Left cardiac atrium (tissue), 4 donors: ENCODE results near the gene CES3. TPM values are rescaled to one million over a fixed set of nuclear protein-coding genes. Genes with fewer than 3 reads are reported as not detected.
"Not testable (repeated sequence)": the region's sequence is repeated elsewhere in the genome, so short reads cannot be mapped to it uniquely, and the experiment has no call there.

ENCODE experiments used
- ATAC-seq, 2 donors: fragments of 200-7000 bp; cut with Tn5 transposase; one replicate each; pipeline ENCODE4 v1.9.1; 2020; ENCODE audit warnings: mild to moderate bottlenecking in 2 of 2, moderate library complexity in 2 of 2
- DNase-seq: peaks from one replicate; pipeline ENCODE4 v3.0.0-alpha.2; 2020
- intact Hi-C, 2 donors: fragments of 100-400 bp; cut with DNase I; formaldehyde crosslinking; loops; one replicate each; pipeline versions ENCODE4 v1.14.1 to v1.15.1; 2022 to 2023
- total RNA-seq, 2 donors: library from RNA; stranded (reverse); fragmentation: NEBNext Ultra II Directional; extraction: Animal tissue kit (Norgen Biotek cat#: 25700); gene quantifications; one replicate each; pipeline ENCODE4 v1.2.1, GENCODE V29; 2021
- donor health status: DM: no; HTN: yes; CAD: no.
- donor health status: DM: no; HTN: yes; CAD: no; lungs with severe emphysema.
- donor health status: DM: yes; HTN: yes; CAD: no.
- donor health status: Dilated cardiomyopathy.

The CES3 gene
- total RNA-seq, 2 donors from 2014 or later = 0.63 to 1.4 TPM

GRCh38 chr16:66925322-66925840, 35.7 kb upstream of the CES3 start, which contains the start of gene RRAD:
Gene RRAD (minus strand): TSS chr16:66925535. CDS start chr16:66925179, 356 bp downstream.
- intact Hi-C loops = no loop called here
- ATAC-seq (peak; percentile 53 to 60), DNase-seq (peak; percentile 78)

DNA sequence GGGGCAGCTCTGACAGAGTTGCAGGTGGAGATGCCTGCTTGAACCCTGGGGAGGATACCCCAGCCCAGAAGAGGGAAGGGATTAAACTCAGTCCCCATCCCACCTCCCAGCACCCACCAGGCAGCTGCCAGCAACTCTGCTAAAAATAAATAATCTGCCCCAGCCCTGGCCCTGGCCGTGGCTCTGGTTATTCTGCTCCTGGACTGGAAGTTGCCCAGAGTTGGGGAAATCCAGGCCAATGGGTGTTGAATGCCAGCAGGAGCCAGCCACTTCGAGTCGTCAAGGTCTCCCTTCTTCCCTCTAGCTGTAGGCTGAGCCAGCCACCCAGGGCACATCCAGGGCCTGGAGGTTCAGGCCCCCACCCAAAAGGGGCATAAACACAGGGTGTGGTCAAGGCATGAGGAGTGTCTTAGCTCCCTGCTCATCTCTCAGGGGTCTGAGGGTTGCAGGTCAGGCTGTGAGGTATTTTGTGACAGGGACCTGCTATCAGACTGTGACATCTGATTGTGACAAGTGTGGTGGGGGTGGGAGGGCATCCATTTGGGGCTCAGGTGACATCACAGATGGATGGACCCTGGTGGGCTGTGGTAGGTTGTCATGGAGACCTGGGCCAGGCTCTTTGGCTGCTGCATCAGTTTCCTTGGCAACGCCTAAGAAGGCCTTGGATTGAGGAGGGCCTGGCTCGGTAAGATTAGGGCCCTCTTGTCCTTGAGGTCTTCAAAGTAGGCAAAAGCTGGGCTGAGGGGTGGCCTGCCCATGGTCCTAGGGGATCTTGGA, 34.7 kb upstream of the CES3 start:
- DNase-seq (no peak), ATAC-seq (peak; percentile 20 to 41)
- intact Hi-C loops = no loop called here

- intact Hi-C loops = no loop called here
- ATAC-seq (peak in 1 of 2 donors; percentile 28), DNase-seq (peak; percentile 66)
Observed at GRCh38 chr16:66926961-66927436, 34.1 kb upstream of the CES3 start.

DNA sequence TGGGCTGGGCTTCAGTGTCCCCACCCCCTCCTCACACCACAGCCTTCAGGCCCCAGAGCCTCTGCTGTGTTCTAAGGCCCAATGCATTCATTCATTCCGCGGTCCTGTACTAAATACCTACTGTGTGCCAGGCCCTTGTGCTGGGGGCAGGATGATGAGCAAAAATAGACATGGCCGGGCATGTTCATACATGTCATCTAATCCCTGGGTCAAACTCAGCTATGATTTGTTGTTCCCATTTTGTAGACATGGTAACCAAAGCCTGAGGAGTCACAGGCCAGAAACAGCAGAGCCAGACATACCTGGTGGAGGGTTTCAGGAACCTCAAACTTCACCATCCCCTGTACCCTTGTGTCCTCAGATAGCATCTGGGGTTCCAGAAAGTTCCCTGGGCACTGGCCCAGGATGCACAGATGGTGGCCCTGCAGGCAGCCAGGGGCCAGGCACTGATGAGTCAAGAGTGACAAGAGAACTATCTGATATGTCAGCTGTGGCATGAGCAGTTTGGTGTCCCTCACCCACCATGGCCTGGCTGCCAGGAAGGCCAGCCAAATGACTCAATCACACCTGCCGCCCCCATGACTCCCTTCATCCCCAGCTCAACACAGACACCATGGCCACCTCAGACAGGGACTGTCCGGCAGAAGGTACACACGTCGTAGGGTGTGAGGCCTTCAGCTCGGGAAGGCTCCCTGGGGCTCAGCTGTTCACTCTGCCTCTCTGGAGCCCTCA, 33.0 kb upstream of the CES3 start:
- intact Hi-C loops = loop anchor here in 1 of 2 donors (1.0 kb wide), 1 partner anchor 25 kb away; no protein-coding TSS in a partner anchor
- peak; percentile 65 for DNase-seq
- ATAC-seq = peak in 1 of 2 donors; percentile 21

DNA sequence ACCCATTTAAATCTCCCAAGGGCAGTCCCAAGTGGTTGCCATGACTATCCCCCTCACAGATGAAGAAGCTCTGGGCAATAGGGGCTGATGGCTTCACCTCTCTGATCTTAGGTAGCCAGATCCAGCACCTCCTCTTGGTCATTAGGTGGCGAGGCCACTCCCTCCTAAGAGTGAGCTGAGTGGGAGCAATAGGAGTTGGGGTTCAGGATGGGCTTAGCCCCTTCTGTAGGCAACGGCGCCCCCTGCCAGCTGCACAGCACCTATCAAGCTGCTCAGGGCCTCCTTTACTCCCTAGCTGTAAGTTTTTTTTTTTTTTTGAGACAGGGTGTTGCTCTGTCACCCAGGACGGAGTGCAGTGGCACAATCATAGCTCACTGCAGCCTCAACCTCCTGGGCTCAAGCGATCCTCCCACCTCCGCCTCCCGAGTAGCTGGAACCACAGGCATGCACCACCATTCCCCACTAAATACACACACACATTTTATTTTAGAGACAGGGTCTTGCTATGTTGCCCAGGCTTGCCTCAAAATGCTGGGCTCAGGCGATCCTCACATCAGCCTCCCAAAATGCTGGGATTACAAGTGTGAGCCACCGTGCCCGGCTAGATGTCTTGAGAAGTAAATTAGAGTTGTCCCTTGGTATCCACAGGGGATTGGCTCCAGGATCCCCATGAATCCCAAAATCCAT, 32.2 kb upstream of the CES3 start:
- ATAC-seq (no peak), DNase-seq (no peak)
- intact Hi-C loops = loop anchor here in 1 of 2 donors (1.0 kb wide), 1 partner anchor 26 kb away; no protein-coding TSS in a partner anchor

- intact Hi-C loops = no loop called here
- ATAC-seq (peak in 1 of 2 donors; percentile 10), DNase-seq (peak; percentile 74)
Observed at GRCh38 chr16:66930189-66930588, 30.9 kb upstream of the CES3 start.

GRCh38 chr16:66931665-66932064, 29.4 kb upstream of the CES3 start:
- DNase-seq (no peak), ATAC-seq (no peak)
- intact Hi-C loops = no loop called here

GRCh38 chr16:66932076-66932475, 29.0 kb upstream of the CES3 start:
- ATAC-seq = no peak
- intact Hi-C loops = no loop called here
- DNase-seq = no peak

DNA sequence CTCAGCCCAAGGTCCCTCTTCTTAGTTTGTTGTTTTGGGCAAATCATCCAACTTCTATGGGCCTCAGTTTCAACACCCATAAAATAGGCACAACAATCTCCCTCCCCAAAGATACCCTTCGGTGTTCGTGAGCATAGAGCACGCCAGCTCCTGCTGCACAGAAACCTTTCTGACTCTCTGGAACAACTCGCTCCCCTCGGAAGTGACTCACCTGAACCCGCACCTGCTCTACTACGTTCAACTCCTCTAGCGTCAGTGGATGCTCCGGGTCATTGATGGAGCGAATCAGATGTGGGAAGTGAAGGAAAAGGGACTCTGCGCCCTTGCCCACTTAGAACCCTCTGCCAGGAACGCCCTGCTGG, 27.3 kb upstream of the CES3 start:
- peak in 1 of 2 donors; percentile 1 for ATAC-seq
- intact Hi-C loops = no loop called here
- DNase-seq = no peak

DNA sequence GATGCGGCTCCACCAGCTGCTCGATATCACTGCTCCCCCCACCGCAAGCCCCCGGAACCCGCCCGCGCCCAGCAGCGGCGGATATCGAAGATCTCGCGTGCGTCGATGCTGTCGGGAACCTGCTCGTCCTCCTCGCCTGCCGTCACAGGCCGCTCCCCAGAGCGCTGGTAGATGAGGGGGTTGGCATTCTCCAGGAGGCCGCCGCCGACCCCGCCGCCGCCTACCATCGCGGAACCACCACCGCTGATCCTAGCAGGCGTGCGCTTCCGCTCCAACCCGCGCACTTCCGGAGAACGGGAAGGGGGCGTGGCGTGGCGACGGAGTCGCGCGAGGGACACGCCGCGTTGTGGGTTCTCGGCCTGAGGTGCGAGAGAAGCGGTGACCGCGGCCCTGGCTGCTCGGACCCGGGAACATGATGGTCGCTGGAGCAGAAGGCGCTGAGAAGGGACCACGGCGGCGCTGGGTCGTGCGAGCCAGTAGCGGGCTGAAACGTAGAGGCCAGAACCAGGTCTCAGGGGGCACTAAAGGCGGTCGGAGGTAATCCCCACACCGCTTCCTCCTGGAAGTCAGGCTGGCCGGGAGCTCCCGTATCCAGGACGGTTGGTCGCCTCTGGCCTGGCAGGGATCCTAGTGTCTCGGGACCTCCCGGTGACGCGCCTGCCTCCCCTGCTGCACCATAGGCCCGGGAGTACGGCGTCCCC, 26.8 kb upstream of the CES3 start, which contains the start of gene CIAO2B:
CIAO2B (minus strand) TSS at position 265 of the 701 bp plus-strand sequence; CDS start at position 227, 38 bp downstream.
- intact Hi-C loops = no loop called here
- DNase-seq (peak; percentile 92), ATAC-seq (peak; percentile 86 to 89)

GRCh38 chr16:66934839-66935313, 26.2 kb upstream of the CES3 start:
- ATAC-seq, intact Hi-C loops, DNase-seq: not testable (repeated sequence)

DNA sequence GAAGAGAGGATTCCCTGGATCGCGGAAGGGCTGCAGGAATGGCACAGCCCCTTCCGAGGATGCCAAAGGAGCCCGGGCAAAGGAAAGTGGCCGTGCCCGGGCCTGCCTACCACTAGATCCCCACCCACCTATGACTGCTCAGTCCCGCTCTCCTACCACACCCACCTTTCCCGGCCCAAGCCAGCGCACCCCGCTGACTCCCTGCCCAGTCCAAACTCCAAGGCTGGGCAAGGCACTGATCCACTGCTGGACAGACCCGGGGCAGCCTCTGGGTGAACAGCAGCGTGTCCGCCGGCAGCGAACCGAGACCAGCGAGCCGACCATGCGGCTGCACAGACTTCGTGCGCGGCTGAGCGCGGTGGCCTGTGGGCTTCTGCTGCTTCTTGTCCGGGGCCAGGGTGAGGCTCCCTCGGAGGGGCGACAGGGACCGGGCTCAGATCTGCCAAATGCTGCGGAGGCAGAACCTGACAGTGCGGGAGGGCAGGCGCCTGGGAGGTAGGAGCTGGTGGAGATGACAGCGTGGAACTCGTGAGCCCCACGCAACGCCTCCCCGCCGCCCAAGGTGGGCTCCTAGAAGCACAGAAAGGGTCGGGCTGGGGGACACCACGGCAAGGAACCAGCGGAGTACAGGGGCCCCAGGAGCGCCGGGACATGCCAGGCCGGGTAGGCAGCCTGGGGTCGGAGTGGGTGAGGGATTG, 25.6 kb upstream of the CES3 start, which contains the start of gene CES2:
CES2 (plus strand) TSS at position 203 of the 698 bp plus-strand sequence; CDS start at position 323, 120 bp downstream.
- intact Hi-C loops = no loop called here
- ATAC-seq = peak; percentile 60 to 80
- peak; percentile 65 for DNase-seq

DNA sequence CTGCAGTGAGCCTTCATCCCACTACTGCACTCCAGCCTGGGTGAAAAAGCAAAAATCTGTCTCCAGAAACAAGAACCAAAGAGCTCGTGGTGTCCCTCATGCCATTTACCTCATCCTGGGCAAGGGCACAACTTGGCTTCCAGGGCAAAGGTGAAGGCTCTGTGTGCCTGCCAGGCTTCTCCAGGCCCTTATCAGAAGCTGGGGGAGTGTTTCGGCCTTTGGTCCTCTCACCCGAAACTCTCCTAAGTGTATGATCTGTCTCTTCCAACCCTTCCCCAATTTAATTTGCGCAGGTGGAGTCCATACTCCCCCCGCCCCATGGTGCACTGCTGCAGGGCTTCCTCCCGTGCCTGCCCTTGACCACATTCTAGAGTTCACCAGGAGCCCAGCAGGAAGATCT, 24.6 kb upstream of the CES3 start:
- intact Hi-C loops = no loop called here
- ATAC-seq = no peak
- DNase-seq = no peak

GRCh38 chr16:66936889-66937554, 24.0 kb upstream of the CES3 start:
- ATAC-seq (no peak), DNase-seq (no peak)
- intact Hi-C loops = no loop called here

DNA sequence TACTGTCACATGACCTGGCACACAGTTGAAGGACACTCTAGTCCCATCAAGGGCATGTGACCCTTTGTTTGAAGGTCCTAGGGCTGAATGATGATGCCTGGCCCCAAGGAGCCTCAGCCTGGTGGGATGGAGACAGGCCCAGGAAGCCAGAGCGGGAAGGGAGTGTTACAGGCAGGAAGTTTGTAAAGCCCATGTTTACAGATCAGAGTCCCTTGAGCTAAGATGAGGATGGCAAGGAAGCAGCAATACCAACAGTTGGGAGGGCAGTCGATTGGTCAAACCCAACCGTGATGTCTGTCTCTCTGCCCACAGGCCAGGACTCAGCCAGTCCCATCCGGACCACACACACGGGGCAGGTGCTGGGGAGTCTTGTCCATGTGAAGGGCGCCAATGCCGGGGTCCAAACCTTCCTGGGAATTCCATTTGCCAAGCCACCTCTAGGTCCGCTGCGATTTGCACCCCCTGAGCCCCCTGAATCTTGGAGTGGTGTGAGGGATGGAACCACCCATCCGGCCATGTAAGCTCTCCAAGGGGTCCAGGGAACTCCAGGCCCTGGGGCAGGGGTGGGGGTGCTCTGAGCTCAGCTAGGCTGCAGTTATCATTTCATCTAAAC, 23.2 kb upstream of the CES3 start:
- intact Hi-C loops = no loop called here
- no peak for ATAC-seq

DNA sequence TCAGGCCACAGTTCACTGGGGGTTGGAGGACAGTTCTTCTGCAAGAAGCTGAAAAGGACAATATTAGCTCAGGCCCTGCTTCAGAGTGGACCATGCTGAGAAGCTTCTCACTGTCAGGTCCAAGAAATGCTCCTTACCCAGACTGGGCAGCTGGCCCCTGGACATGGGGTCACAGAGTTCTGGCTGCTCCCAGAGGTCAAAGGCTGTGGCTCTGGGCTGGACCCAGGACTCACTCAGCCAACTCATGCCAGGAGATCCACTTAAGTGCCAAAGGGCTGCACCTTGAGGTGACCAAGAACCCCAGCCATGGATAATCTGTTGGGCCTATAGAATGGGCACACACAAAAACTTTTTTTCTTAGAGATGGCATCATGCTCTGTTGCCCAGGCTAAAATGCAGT, 21.7 kb upstream of the CES3 start:
- intact Hi-C loops = no loop called here
- ATAC-seq (no peak), DNase-seq (no peak)

More for the DNA sequence above, 23.2 kb upstream of the CES3 start:
- no peak for DNase-seq

DNA sequence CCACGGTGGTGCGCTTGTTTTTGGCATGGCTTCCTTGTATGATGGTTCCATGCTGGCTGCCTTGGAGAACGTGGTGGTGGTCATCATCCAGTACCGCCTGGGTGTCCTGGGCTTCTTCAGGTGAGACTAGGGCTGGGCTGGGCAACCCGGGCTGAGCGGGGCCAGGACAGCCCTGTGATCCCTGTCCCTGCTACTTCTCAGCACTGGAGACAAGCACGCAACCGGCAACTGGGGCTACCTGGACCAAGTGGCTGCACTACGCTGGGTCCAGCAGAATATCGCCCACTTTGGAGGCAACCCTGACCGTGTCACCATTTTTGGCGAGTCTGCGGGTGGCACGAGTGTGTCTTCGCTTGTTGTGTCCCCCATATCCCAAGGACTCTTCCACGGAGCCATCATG, 20.8 kb upstream of the CES3 start:
- intact Hi-C loops = no loop called here
- ATAC-seq (no peak), DNase-seq (no peak)
